ENCODE data around the gene PLEKHG5.
"Not testable (repeated sequence)": the region's sequence is repeated elsewhere in the genome, so short reads cannot be mapped to it uniquely, and the experiment has no call there.

The PLEKHG5 gene

GRCh38 chr1:6464514-6464836 is 27.0 kb downstream of the PLEKHG5 start:
- in situ Hi-C loops (cut with MboI; ENCODE audit: low sequenced_read_pairs): no loop called here

- in situ Hi-C loops (cut with MboI; ENCODE audit: low sequenced_read_pairs): no loop called here
Measured at GRCh38 chr1:6463120-6463412, 28.4 kb downstream of the PLEKHG5 start.

GRCh38 chr1:6462412-6463119 is 28.9 kb downstream of the PLEKHG5 start:
- in situ Hi-C loops (cut with MboI; ENCODE audit: low sequenced_read_pairs): no loop called here

GRCh38 chr1:6461538-6462411 is 29.7 kb downstream of the PLEKHG5 start:
- in situ Hi-C loops (cut with MboI; ENCODE audit: low sequenced_read_pairs): no loop called here

- in situ Hi-C loops (cut with MboI; ENCODE audit: low sequenced_read_pairs): no loop called here
Measured at GRCh38 chr1:6461051-6461530, 30.4 kb downstream of the PLEKHG5 start.

GRCh38 chr1:6460301-6461050 is 31.0 kb downstream of the PLEKHG5 start:
- in situ Hi-C loops (cut with MboI; ENCODE audit: low sequenced_read_pairs): no loop called here

GRCh38 chr1:6459850-6460265 is 31.6 kb downstream of the PLEKHG5 start:
- in situ Hi-C loops (cut with MboI; ENCODE audit: low sequenced_read_pairs): no loop called here

GRCh38 chr1:6456800-6457466 is 34.5 kb downstream of the PLEKHG5 start:
- in situ Hi-C loops (cut with MboI; ENCODE audit: low sequenced_read_pairs): no loop called here

GRCh38 chr1:6455752-6456520 is 35.5 kb downstream of the PLEKHG5 start:
- in situ Hi-C loops (cut with MboI; ENCODE audit: low sequenced_read_pairs): not testable (repeated sequence)

- in situ Hi-C loops (cut with MboI; ENCODE audit: low sequenced_read_pairs): no loop called here
Measured at GRCh38 chr1:6454856-6455751, 36.4 kb downstream of the PLEKHG5 start.

GRCh38 chr1:6453895-6454855 is 37.3 kb downstream of the PLEKHG5 start:
- in situ Hi-C loops (cut with MboI; ENCODE audit: low sequenced_read_pairs): not testable (repeated sequence)

GRCh38 chr1:6450943-6451373 is 40.5 kb downstream of the PLEKHG5 start:
- in situ Hi-C loops (cut with MboI; ENCODE audit: low sequenced_read_pairs): no loop called here

- in situ Hi-C loops (cut with MboI; ENCODE audit: low sequenced_read_pairs): not testable (repeated sequence)
Measured at GRCh38 chr1:6450486-6450885, 41.0 kb downstream of the PLEKHG5 start.

GRCh38 chr1:6450005-6450450 is 41.4 kb downstream of the PLEKHG5 start:
- in situ Hi-C loops (cut with MboI; ENCODE audit: low sequenced_read_pairs): no loop called here

GRCh38 chr1:6448749-6449631 is 42.5 kb downstream of the PLEKHG5 start:
- in situ Hi-C loops (cut with MboI; ENCODE audit: low sequenced_read_pairs): no loop called here

GRCh38 chr1:6447818-6448748 is 43.4 kb downstream of the PLEKHG5 start:
- in situ Hi-C loops (cut with MboI; ENCODE audit: low sequenced_read_pairs): no loop called here
